Superior temporal gyrus (tissue), 1 donor: ENCODE results near the gene ZNF587B.
"Not testable (repeated sequence)": the region's sequence is repeated elsewhere in the genome, so short reads cannot be mapped to it uniquely, and the experiment has no call there.

Experiments used
- DNase-seq: peaks from one replicate; pipeline ENCODE4 v3.0.0-alpha.2; 2016; ENCODE audit errors: extremely low spot score

Gene ZNF587B

DNA sequence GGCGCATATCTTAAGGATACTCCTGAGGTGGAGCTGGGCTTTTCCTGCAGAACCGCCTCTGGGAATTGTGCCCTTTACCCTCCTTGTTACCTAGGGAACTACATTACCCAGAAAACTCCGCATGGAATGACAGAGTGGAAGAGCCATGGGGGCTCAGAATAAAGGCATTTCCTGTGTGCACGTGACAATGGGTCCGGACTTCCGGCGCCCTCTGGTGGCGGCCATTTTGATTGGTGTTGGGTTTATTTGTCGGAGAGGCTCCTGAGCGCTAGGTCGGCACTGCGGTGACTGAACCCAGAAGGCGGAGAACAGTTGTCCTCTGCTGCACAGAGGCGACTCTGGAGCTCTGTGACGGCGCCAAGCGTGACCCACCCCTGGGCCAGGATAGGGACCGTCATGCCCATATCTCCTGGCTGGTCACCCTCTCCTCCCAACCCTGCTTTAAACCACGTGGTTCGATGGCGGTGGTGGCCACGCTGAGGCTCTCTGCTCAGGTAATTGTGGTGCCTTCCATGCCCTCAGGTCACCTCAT, at the start of gene ZNF587B:
ZNF587B (plus strand) TSS at position 229 of the 532 bp plus-strand sequence; CDS start at position 459, 230 bp downstream.
- peak; percentile 79 for DNase-seq

- DNase-seq = no peak
Measured at GRCh38 chr19:57786286-57786685, 43.8 kb upstream of the ZNF587B start.

- no peak for DNase-seq
Measured at GRCh38 chr19:57786906-57787305, 43.2 kb upstream of the ZNF587B start.

DNA sequence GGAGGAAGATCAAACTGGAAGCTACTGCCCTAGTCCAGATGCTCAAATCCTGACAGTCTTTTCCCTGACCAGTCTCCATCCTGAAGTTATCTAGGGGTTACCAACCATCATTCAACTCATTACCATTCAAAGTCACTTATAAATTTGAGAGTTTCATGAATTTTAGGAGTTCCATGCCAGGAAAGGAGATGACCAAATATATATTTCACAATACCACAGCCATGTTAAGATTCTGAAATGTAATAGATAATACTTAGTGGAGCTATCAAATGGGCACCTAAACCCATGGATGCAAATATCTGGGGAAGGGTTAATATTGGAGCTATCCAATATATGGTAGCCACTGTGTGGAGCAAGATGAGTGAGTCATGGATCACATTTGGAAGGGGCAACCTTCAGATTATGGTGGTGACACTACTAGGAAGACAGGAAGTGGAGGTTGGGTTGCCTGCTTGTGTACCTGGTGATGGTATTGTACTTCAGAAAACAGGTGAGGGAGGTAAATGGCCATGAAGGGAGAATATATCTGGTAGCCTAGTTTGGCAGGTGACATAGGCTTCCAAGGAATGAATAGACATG, 41.9 kb upstream of the ZNF587B start:
- DNase-seq = no peak

- no peak for DNase-seq
Measured at GRCh38 chr19:57789288-57789687, 40.8 kb upstream of the ZNF587B start.

DNA sequence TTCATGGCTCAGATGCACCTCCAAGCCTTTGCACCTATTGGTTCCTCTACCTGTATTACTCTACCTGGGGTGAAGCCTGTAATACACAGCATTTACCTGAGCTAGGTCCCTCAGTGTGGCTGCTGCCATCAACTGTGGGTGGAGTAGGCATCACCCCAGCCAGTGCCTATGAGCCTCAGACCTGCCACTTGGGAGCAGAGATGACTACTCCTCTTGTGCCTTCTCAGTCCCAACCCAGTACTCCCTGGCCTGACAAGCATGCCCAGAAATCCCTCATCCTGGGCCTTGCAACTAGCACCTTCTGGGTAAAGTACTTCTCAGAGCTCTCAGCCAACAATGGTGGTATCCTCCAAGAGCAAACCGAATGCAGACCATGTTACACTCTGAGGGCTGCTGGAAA, 33.5 kb upstream of the ZNF587B start:
- not testable (repeated sequence) for DNase-seq

DNA sequence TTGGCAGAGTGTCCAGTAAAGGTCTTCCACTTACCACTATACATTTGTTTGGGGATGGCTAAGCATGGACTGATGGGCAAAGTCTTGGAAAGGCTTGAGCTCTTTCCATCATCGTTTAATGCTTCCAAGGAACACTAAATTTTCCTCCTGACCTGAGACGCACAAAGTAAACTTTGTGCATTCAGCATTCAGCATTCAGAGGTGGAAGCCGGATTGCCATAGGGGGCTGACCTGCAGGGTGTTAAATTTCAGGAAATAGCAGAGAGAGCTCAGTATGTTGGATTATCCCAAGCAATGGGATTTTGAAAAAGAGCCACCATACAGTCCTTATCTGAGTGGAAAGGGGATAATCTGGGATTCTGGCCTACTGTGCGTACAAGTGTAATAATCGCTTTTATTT, 29.4 kb upstream of the ZNF587B start:
- DNase-seq = no peak

DNA sequence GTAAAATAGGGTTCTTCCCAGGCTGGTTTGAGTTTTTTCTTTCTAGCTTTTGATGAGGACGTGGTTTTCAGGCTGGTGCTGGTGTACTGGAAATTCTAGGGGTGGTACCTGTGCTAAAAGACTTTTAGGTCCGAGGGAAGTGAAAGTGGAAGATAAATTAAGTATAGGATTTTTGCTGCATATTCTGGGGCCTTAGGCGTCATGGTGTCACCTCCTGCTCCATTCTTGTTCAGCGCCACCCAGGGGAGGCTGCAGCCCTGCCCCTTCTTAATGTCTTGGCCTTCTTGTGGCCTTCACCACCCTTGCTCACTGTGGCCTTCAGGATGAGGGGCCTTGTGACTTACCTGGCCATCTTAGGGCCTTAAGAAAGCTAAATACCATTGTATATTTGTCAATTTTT, 27.8 kb upstream of the ZNF587B start:
- no peak for DNase-seq

- no peak for DNase-seq
Measured at GRCh38 chr19:57803265-57803593, 26.9 kb upstream of the ZNF587B start.

- peak; percentile 33 for DNase-seq
Measured at GRCh38 chr19:57803594-57804325, 26.3 kb upstream of the ZNF587B start.

GRCh38 chr19:57807541-57807940, 22.6 kb upstream of the ZNF587B start:
- DNase-seq = no peak

DNA sequence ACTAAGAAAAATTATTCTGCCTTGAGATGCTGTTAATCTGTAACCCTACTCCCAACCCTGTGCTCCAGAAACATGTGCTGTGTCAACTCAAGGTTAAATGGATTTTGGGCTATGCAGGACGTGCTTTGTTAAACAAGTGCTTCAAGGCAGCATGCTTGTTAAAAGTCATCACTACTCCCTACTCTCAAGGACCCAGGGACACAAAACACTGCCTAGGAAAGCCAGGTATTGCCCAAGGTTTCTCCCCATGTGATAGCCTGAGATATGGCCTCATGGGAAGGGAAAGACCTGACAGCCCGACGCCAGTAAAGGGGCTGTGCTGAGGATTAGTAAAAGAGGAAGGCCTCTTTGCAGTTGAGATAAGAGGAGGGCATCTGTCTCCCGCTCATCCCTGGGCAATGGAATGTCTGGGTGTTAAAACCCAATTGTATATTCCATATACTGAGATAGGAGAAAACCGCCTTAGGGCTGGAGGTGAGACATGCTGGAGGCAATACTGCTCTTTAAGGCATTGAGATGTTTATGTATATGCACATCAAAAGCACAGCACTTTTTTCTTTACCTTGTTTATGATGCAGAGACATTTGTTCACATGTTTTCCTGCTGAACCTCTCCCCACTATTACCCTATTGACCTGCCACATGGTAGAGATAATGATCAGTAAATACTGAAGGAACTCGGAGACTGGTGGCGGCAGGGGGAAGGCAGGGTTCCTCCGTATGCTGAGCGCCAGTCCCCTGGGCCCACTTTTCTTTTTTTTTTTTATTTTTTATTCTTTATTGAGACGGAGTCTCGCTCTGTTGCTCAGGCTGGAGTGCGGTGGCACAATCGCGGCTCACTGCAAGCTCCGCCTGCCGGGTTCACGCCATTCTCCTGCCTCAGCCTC, 19.4 kb upstream of the ZNF587B start:
- DNase-seq = not testable (repeated sequence)

DNA sequence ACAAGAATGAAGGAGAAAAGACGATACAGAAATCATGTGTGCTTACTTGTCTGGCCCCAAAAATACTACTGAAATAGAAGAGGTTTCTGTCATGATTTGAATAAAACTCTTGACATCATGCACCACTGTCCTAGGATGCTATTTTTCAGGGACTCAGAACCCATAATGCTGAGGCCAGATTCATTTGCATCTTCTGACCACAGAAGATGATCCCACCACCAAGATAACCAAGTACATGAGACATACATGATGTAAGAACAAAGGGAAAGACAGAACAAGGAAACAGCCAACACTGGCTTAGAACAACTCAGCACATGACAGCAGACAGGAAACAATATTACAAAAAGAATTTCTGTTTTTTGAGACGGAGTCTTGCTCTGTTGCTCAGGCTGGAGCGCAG, 17.9 kb upstream of the ZNF587B start:
- no peak for DNase-seq

- DNase-seq = not testable (repeated sequence)
Measured at GRCh38 chr19:57812975-57813820, 16.9 kb upstream of the ZNF587B start.

DNA sequence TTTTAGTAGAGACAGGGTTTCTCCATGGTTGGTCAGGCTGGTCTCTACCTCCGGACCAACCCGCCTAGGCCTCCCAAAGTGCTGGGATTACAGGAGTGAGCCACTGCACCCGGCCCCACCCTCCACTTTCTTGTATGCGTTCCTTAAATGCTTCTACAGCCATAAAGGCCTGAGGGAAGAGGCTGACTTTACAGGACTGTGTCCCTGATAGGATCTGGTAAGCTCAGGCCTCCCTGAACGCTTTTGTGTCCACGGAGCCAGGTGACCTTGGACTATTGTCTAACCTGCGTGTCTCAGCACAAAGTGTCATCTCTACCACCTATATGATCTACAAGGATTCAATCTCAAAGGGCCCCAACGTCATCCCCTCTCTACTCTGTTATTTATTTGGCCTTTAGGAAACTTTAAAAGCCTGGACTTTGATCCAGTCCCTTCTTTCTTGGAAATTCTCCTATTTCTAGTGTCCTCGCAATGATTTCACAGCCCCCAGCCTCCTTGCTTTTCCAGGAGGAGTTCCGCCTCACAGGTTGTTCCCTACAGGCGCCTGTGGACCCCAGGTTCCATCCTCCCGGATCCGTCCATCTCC, 16.1 kb upstream of the ZNF587B start:
- DNase-seq = no peak

- peak; percentile 98 for DNase-seq
Measured at GRCh38 chr19:57814505-57815246, 15.4 kb upstream of the ZNF587B start, which contains the start of gene ZNF552. Gene ZNF552, minus strand, starts transcription at chr19:57814913. Its CDS starts 170 bp downstream, at chr19:57814743.

GRCh38 chr19:57815247-57816075, 14.6 kb upstream of the ZNF587B start:
- DNase-seq = no peak

GRCh38 chr19:57816652-57817051, 13.4 kb upstream of the ZNF587B start:
- no peak for DNase-seq

- no peak for DNase-seq
Measured at GRCh38 chr19:57817976-57818375, 12.1 kb upstream of the ZNF587B start.
